NB4 (cell line): Measurements from ENCODE around the gene MAPKAPK2.

Experiments
- DNase-seq: peaks from one replicate; pipeline ENCODE4 v3.0.0; 2010; ENCODE audit warnings: low read depth
- H3K4me3 ChIP-seq: one replicate; pipeline ENCODE4 v1.5.1; 2011; ENCODE audit warnings: mild to moderate bottlenecking, low read depth, low read length, moderate library complexity
- MYC ChIP-seq: IDR thresholded peaks from 2 replicates; pipeline ENCODE4 v1.6.1; 2011; ENCODE audit warnings: low read depth, low read length
- POLR2A ChIP-seq: IDR thresholded peaks from 2 replicates; pipeline ENCODE4 v1.6.1; 2011; ENCODE audit warnings: mild to moderate bottlenecking; ENCODE audit not compliant: insufficient read length; ENCODE audit errors: extremely low read depth
- TF ChIP-seq, protein P1 (sequence below): IDR thresholded peaks from one replicate; pipeline ENCODE4 v1.5.1; 2012; ENCODE audit warnings: low read depth, low read length
- TF ChIP-seq, protein P2 (sequence below): IDR thresholded peaks from 2 replicates; pipeline ENCODE4 v1.6.1; 2011; ENCODE audit warnings: low read depth, low read length

Gene MAPKAPK2

DNA sequence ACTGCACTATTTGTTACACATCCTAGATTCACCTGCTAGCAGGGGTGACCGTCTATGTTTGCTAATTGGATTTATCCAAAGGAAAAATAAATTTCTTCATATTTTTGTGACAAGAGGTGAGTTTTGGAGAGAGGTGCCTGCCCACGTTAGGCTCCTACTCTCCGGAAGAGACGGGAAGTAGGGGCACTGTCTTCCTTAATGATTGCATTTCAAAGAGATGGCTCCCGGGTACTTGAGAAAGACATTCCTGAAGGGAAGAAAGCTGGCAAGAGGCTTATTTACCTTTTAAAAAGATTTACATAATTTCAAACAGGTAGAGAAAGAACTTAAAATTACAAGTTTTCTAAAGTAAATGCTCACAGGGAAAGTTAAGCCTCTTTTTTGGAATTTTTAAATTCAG is 67.2 kb downstream of the MAPKAPK2 start:
- TF ChIP-seq MYC, result no peak
- TF ChIP-seq POLR2A, result no peak
- TF ChIP-seq, protein P1, sequence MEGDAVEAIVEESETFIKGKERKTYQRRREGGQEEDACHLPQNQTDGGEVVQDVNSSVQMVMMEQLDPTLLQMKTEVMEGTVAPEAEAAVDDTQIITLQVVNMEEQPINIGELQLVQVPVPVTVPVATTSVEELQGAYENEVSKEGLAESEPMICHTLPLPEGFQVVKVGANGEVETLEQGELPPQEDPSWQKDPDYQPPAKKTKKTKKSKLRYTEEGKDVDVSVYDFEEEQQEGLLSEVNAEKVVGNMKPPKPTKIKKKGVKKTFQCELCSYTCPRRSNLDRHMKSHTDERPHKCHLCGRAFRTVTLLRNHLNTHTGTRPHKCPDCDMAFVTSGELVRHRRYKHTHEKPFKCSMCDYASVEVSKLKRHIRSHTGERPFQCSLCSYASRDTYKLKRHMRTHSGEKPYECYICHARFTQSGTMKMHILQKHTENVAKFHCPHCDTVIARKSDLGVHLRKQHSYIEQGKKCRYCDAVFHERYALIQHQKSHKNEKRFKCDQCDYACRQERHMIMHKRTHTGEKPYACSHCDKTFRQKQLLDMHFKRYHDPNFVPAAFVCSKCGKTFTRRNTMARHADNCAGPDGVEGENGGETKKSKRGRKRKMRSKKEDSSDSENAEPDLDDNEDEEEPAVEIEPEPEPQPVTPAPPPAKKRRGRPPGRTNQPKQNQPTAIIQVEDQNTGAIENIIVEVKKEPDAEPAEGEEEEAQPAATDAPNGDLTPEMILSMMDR, result no peak
- TF ChIP-seq, protein P2, sequence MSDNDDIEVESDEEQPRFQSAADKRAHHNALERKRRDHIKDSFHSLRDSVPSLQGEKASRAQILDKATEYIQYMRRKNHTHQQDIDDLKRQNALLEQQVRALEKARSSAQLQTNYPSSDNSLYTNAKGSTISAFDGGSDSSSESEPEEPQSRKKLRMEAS, result no peak
- H3K4me3 ChIP-seq, result no peak overlapping the region
- no peak for DNase-seq

DNA sequence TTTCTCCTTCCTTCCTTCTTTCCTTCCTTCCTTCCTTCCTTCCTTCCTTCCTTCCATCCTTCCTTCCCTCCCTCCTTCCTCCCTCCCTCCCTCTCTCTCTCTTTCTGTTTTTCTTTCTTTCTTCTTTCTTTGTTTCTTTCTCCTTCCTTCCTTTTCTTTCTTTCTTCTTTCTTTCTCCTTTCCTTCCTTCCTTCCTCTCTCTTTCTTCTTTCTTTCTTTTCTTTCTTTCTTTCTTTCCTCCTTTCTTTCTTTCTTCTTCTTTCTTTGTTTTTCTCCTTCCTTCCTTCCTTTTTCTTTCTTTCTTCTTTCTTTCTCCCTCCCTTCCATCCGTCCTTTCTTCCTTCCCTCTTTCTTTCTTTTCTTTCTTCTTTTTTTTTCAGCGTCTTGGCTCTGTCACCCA is 67.8 kb downstream of the MAPKAPK2 start:
- no peak overlapping the region for H3K4me3 ChIP-seq
- DNase-seq, result no peak
- TF ChIP-seq, protein P1, result no peak
- TF ChIP-seq MYC (no peak), POLR2A (no peak)
- TF ChIP-seq, protein P2, result no peak

DNA sequence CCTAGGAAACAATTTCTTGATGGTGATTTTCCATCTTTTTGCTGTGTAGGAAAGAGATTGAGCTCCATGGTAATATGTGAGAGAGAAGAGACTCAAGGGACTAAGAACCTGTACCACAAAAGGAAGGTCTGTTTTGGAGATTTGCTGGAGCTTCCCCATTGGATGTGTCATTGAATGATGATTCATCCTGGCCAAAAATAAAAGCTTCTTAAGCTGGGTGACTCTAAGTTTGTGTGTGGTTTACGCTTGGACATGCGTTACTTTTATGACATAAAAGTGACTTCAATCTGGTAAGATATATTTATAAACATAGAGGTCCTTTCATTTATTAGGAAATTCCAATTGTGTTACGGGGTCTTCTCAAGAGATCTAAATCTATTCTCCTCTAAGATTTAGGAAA is 68.4 kb downstream of the MAPKAPK2 start:
- no peak for TF ChIP-seq MYC
- H3K4me3 ChIP-seq, result no peak overlapping the region
- peak; percentile 70 for DNase-seq

DNA sequence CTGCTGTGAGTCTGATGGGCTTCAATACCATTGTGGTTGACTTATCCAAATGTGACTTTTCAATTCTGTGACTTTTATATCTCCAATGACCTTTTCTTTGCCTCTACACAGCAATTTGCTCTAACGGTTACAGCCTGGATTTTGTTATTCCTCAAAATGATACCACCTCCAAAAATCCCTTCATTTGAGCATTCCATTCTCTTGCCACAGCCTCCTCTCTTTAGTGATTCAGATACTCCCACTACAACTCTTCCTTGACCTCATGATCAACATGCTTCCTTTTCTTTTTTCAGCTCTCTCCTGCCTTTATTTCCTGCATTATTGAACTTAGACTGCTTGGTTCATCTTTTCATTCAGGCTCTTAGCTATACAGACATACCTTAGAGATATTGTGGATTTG is 69.3 kb downstream of the MAPKAPK2 start:
- H3K4me3 ChIP-seq, result no peak overlapping the region
- DNase-seq, result no peak
- TF ChIP-seq MYC, result no peak
- TF ChIP-seq, protein P1, result no peak
- TF ChIP-seq, protein P2, result no peak

DNA sequence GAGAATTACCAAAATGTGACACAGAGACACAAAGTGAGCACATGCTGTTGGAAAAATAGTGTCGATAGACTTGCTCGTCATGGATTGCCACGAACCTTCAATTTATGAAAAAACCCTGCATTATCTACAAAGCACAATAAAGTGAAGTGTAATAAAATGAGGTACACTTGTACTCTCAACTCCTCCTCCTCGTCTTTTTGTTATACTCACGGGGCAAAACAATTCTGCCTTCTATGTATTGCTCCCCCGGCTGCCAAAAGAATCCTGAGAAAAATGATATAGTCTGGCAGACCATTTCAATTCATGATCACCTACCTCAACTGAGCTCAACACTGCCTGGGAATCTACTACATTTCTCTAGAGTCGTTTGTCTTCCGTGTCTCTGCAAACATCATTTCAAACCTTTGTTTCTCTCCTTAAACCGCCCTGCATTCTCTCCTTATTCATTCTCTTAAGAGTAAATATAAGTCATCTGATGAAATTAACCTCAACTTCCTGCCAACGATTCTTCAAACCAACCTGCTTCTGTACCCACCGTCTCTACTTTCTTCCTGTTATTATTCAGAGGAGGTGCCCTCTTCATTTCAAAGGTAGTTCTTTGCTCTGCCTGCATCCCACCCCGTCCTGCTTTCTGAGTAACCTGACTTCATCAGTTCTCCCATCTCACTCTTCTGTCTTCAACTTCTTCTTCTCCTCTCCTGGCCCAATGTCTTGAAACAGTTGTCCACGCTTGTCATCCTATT is 73.0 kb downstream of the MAPKAPK2 start:
- H3K4me3 ChIP-seq, result peak overlapping the region; percentile 16
- TF ChIP-seq, protein P1, result no peak
- TF ChIP-seq MYC (0 out of 2 replicates have a peak, but pooled peaks have one; percentile 10), POLR2A (no peak)
- TF ChIP-seq, protein P2, result no peak
- peak; percentile 70 for DNase-seq

DNA sequence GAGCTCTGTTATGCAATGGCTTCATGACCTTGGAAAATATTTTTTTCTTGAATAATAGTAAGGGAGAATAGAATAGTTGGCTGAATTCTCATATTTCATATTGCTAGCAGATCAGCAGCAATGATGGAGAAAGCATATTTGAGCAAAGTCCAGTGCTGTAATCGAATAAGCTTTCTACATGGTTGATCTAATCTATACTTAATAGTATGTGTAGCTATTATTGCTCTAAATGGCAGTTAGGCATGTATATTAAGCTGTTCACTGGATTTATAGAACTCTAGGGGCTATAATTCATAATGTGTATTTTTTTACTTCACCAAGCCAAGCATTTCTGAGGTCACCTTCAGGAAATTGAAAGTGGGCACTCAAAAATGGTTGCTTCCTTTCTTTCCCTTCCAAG is 75.9 kb downstream of the MAPKAPK2 start:
- H3K4me3 ChIP-seq, result no peak overlapping the region
- no peak for DNase-seq
- TF ChIP-seq MYC (no peak), POLR2A (no peak)
- TF ChIP-seq, protein P2, result no peak
- TF ChIP-seq, protein P1, result no peak
